GM15510 (cell line): Measurements from ENCODE around the gene PRPH.

Experiments
- POLR2A ChIP-seq: IDR thresholded peaks from 3 replicates; pipeline ENCODE4 v1.6.1; 2011; ENCODE audit warnings: borderline replicate concordance; ENCODE audit not compliant: insufficient read length; ENCODE audit errors: extremely low read depth

PRPH gene

DNA sequence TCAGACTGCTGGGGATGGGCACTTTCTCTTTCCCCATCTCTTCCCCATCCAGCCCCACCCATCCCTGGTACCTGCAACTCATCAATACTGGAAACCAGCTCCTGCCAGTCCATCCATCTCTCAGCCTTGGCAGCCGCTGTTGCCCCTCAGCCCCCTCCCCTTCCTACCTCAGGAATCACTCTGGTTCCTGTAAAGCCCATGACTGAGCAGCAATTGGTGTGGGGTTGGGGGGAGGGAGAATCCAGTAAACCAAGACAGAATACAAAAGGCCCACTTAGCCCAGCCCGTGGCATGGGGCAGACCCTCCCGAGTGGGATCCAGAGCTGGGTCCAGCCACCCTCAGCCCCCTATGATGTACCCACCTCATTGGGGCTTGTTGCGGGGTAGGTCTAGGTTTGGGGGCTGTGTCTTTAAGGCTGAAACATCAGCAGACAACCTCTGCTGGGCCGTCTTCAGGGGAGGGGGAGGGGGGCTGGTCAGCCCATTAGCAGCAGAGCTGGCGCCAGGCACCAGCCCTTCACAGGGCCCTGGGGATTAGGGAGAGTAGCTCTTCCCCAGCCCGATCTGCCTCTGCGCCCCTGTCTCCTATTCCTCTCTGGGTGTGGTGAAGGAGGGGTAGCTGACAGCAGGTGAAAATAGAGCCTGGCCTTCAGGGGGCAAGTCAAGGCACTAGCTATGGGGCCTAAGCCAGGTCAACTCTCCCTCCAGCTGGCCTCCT is 702 bp upstream of the PRPH start:
- TF ChIP-seq POLR2A: no peak

DNA sequence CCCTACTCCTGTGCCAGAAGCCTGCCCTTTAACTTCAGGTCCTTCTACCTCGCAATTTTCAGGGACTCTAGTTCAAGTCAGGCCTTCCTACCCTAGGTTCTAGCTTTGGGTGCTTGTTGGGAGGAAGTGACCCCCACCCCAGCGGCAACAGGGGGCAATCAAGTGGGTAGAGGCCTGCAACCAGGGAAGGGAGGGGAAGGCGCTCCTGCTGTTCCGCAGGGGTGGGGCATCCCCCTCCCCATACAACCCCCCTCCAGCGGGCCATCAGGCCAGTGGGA is 204 bp upstream of the PRPH start:
- TF ChIP-seq POLR2A: no peak

DNA sequence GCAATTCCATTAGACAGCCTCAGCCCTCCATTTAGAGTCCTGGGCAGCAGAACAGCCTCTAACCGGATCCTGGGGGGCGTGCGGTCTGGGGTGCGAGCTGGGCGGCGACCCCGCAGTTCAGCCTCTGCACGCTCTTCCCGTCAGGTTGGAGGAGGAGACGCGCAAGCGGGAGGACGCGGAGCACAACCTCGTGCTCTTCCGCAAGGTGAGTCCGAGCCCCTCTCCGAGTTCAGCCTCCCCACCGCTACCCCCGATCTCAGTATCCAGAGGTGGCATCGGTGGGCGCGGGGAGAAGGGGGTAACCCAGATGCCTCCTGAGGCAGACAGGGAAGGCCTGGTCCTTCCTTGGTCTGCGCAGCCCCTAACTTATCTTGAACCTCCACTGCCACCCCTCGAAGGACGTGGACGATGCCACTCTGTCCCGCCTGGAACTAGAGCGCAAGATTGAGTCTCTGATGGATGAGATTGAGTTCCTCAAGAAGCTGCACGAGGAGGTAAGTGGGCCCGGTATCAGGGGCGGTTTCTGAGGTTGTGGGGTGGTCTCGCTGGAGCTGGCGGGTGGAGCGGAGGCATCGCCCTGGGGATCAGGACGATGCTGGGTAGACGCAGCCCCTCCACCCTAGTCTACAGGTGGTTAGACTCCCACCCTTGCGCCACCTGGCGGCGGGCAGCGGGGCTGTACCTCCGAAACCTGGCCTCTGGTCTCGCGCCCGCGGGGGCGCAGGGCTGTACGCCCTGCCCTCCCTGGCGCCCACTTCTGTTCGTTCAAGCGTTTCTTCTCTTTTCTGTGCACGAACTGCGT is 1.3 kb downstream of the PRPH start:
- TF ChIP-seq POLR2A: no peak

DNA sequence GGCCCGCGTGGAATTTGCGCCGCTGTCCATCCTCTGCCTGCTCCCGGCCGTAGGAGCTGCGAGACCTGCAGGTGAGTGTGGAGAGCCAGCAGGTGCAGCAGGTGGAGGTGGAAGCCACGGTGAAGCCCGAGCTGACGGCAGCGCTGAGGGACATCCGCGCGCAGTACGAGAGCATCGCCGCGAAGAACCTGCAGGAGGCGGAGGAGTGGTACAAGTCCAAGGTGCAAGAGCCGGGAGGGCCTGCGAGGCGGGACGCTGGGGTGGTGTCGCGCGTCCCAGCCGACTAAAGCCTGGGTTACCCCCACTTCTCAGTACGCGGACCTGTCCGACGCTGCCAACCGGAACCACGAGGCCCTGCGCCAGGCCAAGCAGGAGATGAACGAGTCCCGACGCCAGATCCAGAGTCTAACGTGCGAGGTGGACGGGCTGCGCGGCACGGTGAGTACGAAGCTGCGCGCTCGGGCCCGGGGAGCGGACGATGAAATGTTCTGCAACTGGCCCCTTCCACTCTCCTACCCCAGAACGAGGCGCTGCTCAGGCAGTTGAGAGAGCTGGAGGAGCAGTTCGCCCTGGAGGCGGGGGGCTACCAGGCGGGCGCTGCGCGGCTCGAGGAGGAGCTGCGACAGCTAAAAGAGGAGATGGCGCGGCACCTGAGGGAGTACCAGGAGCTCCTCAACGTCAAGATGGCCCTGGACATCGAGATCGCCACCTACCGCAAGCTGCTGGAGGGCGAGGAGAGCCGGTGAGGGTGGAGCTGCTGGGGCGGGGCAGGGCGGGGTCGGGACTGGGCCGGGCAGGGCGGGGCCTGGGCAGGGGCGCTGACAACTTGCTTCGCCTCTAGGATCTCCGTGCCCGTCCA is 2.1 kb downstream of the PRPH start:
- no peak for TF ChIP-seq POLR2A

DNA sequence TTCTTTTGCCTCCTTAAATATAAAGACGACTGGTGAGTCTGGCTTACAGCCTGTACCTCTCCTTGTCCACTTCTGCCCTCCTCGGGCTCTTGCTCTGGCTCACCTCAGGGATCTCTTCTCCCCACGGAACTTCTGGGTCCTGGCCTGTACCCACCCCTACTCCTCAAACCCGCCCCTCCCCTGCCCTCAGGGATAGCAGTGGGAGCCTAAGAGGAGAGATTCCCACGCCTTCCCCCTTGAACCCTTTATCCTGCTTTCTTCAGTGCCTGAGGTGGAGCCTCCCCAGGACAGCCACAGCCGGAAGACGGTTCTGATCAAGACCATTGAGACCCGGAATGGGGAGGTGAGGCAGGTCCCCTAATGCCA is 2.7 kb downstream of the PRPH start:
- no peak for TF ChIP-seq POLR2A

DNA sequence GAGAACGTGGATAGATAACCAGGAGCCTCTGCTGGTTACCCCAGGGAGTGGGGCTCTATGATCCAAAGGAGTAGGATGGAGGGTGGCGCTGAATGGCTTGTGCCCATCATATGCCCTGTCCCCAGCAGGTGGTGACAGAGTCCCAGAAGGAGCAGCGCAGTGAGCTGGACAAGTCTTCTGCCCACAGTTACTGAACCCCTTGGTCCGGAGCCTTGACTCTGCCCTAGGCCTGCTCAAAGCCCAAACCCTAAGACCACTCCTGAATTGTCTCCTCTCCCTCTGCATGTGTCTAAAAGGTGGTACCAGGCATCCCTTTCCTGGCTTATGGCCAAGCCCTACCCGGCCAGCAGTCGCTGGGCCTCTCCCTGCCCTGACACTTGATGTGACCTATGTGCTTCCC is 3.2 kb downstream of the PRPH start:
- TF ChIP-seq POLR2A: no peak

DNA sequence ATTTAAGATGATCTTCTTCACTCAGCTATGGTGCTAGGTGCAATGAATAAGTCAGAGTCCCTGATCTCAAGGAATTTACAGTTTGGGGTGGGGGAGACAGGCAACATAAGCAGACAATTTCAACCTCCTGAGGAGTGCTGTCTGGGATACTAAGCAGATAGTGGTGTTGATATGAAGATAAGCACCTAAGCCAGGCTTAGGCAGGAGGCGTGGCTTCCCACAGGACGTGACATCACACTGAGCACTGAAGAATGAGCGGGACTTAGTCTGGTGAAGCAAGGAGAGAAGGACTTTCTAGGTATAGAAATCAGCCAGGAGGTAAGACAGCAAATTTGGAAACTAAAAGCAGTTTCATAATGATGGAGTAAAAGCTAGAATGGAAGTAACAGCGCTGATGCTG is 6.8 kb downstream of the PRPH start:
- TF ChIP-seq POLR2A: no peak

DNA sequence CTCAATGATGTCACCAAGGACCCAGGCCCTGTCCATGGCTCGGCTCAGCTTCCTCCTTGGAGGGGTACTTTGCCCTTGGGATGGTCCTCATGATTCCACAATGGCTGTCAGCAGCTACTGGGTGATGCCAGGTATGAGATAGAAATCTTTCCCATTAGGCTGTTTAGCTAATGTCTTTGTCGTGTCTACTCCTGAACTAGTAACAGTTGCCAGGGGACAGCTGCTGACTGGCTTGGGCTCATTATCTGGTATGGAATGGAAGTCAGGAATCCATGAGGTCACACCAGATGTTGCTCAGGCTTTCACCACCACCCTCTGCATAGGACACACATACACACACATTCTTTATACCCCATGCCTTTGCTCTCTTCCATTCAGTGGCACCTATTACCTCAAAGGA is 9.2 kb downstream of the PRPH start:
- TF ChIP-seq POLR2A: no peak

DNA sequence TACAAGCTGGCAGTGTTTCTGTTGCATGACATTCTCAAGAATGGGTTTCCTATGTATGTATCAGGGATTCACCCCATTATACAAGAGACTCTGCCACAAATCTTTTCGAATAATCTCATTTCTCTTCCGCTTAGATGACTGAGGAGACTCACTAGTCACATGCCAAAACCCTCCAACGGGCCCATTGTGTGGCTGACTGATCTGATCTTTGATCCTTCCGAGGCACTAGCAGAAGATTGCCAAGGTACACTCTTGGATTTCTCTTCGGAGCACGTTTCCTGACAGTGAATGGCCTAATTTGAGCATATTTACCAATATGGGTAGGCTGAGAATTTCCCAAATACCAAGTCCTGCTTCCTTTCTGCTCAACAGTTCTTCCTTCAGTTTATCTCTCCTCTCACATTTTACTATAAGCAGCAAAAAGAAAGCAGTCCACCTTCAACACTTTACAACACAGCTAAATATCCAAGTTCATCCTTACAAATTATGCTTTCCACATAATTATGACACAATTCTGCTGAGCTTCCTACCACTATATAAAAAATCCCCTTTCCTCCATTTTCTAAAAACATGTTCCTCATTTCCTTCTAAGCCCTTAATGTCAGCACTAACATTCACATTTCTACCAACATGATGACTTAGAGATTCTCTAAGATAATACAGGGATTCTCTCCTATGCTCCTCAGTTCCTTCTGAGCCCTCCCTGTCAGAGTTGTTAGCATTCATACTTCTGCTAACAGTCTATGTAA is 11.0 kb downstream of the PRPH start:
- TF ChIP-seq POLR2A: no peak

DNA sequence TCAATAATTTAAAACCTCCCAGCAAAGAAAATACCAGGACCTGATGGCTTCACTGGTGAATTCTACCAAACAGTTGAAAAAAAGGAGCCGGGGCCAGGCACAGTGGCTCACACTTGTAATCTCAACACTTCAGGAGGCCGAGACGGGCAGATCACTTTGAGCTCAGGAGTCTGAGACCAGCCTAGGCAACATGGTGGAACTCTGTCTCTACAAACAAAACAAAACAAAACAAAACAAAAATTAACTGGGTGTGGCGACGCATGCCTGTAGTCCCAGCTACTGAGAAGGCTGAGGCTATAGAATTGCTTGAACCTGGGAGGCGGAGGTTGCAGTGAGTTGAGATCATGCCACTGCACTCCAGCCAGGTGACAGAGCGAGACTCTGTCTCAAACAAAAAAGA is 14.4 kb downstream of the PRPH start:
- TF ChIP-seq POLR2A: no peak

DNA sequence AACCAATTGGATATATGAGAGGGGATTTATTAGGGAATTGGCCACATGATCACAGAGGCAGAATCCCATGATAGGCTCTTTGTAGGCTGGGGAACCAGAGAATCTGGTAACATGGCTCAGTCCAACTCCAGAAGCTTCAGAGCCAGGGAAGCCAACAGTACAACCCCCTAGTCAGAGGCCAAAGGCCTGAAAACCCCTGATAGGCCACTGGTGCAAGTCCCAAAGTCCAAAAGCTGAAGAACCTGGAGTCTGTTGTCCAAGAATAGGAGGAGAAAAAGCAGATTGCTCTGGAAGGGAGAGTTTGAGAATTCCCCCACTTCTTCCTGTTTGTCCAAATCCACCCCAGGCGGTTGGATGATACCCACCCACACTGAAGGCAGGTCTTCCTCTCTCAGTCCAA is 19.9 kb downstream of the PRPH start:
- no peak for TF ChIP-seq POLR2A

DNA sequence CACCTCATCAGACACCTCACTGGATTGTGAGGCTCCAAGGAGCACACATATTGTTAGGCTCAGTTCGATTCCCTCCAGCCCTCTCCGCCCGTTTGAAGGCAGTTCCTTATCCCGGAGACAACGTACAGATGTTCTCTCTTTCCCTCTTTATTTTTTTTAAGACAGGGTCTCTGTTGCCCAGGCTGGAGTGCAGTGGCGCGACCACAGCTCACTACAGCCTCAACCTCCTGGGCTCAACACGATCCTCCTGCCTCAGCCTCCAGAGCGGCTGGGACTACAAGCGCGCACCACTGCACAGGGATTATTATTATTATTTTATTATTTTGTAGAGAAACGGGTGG is 27.4 kb downstream of the PRPH start:
- TF ChIP-seq POLR2A: no peak

DNA sequence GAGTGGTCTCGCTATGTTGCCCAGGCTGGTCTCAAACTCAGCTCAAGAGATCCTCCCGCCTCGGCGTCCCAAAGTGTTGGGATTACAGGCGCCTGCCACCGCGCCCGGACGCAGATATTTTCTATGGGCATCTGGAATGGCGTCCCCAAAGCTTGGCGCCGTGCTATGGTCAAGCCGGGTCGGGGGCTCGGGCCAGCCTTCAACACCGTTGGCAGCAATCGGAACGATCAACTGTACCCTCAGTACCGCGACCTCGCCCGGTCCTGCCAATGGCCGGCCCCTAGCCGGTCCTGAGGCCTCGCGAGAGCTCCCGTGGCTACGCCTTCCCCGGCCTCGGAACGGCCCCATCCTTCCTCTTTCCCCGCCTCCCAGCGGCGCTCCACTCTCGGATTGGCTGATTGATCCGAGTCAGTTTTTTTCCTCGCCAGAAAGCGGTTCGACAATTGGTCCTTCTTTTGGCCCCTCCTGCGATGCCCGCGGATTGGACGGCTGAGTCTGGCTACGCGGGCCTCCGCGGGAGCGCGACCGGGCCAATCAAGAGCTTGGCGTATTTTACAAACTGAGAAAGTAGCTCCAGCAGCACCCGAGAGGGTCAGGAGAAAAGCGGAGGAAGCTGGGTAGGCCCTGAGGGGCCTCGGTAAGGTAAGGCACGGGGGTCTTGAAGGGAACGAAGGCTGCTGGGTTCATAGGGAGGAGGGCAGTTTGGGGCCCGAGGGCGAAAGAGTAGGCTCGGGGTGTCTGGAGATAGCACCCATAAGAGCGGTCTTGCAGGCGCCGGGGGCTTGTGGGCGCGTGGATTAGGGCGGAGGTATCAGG is 28.0 kb downstream of the PRPH start, which contains the start of gene TROAP:
TROAP (plus strand) TSS at position 548 of the 816 bp plus-strand sequence. CDS start 354 bp downstream, outside the sequence.
- TF ChIP-seq POLR2A: peak; percentile 86

DNA sequence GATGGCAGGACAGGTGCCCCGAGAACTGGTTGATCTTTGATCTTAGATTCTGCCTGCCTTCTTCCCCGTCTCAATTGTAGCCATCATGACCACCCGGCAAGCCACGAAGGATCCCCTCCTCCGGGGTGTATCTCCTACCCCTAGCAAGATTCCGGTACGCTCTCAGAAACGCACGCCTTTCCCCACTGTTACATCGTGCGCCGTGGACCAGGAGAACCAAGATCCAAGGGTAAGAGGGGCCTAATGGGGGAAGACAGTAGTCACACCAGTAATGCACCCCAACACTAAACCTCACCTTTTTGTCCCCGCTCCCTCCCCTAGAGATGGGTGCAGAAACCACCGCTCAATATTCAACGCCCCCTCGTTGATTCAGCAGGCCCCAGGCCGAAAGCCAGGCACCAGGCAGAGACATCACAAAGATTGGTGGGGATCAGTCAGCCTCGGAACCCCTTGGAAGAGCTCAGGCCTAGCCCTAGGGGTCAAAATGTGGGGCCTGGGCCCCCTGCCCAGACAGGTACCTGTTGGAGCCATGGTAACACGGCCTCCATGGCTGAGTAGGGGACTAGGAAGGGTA is 28.7 kb downstream of the PRPH start:
- no peak for TF ChIP-seq POLR2A
